OCI-LY7 (cell line): ENCODE data around the gene UBAP2L.

Experiments
- CTCF ChIP-seq: fragments of 200-600 bp; sonication (generic); conservative IDR thresholded peaks from 2 replicates; pipeline ENCODE4 v1.5.1; 2014; ENCODE audit warnings: mild to moderate bottlenecking, antibody characterized with exemption, low read length, moderate library complexity, mixed read lengths
- EZH2phosphoT487 ChIP-seq: fragments of 200-600 bp; sonication (generic); IDR thresholded peaks from 2 replicates; pipeline ENCODE4 v1.6.1; 2018; ENCODE audit warnings: low read depth, borderline replicate concordance, mild to moderate bottlenecking, mixed run types, antibody characterized with exemption, low read length, moderate library complexity, mixed read lengths

GRCh38 chr1:154301582-154301981 is 80.8 kb downstream of the UBAP2L start:
- TF ChIP-seq CTCF (no peak), EZH2phosphoT487 (no peak)
